K562 (cell line): Measurements from ENCODE around the gene CRKL. TPM values are rescaled to one million over a fixed set of nuclear protein-coding genes. Genes with fewer than 3 reads are reported as not detected.

Experiments used
- HDAC2 ChIP-seq: fragments of 450-650 bp; IDR thresholded peaks from 2 replicates; pipeline ENCODE4 v1.6.1; 2016; ENCODE audit warnings: mild to moderate bottlenecking
- HEY1 ChIP-seq: fragments of 250-450 bp; sonication (Bioruptor Pico); IDR thresholded peaks from 2 replicates; pipeline ENCODE4 v1.5.0; 2020; ENCODE audit warnings: mild to moderate bottlenecking, moderate library complexity, borderline replicate concordance
- HNRNPH1 ChIP-seq: fragments of 200-400 bp; formaldehyde crosslinking; optimal IDR thresholded peaks from 2 replicates; pipeline ENCODE3; 2017; ENCODE audit warnings: low read depth, mild to moderate bottlenecking, low read length, moderate library complexity
- HNRNPK ChIP-seq: fragments of 200-400 bp; formaldehyde crosslinking; IDR thresholded peaks from one replicate; pipeline ENCODE4 v1.6.1; 2018; ENCODE audit warnings: mild to moderate bottlenecking, low read depth, low read length; ENCODE audit not compliant: poor library complexity, severe bottlenecking
- MEIS2 ChIP-seq: fragments of 450-650 bp; IDR thresholded peaks from 2 replicates; pipeline ENCODE4 v1.6.1; 2014; ENCODE audit warnings: mild to moderate bottlenecking; ENCODE audit not compliant: partially characterized antibody
- NFIX ChIP-seq: fragments of 250-450 bp; sonication (Bioruptor Pico); IDR thresholded peaks from 2 replicates; pipeline ENCODE4 v1.4.0; 2020; ENCODE audit warnings: low read depth, mild to moderate bottlenecking, moderate library complexity
- PRDM10 ChIP-seq: fragments of 450-650 bp; IDR thresholded peaks from 2 replicates; pipeline ENCODE4 v1.6.1; 2018; ENCODE audit not compliant: partially characterized antibody
- PTRF ChIP-seq: fragments of 450-650 bp; IDR thresholded peaks from 2 replicates; pipeline ENCODE4 v1.6.1; 2016; ENCODE audit warnings: mild to moderate bottlenecking, missing genetic modification characterization, missing compliant biosample characterization
- RHOXF2B ChIP-seq: fragments of 250-450 bp; sonication (Bioruptor Pico); conservative IDR thresholded peaks from 2 replicates; pipeline ENCODE4 v1.5.1; 2021
- SAFB ChIP-seq: fragments of 200-400 bp; formaldehyde crosslinking; IDR thresholded peaks from 2 replicates; pipeline ENCODE4 v1.6.1; 2017; ENCODE audit warnings: low read depth, low read length, borderline replicate concordance
- TSHZ1 ChIP-seq: fragments of 250-450 bp; sonication (Bioruptor Pico); IDR thresholded peaks from 2 replicates; pipeline ENCODE4 v1.4.0; 2020; ENCODE audit warnings: mild to moderate bottlenecking, moderate library complexity
- ZFP30 ChIP-seq: fragments of 250-450 bp; sonication (Bioruptor Pico); IDR thresholded peaks from 2 replicates; pipeline ENCODE4 v1.8.0; 2022; ENCODE audit warnings: moderate library complexity, mild to moderate bottlenecking, inconsistent platforms, borderline replicate concordance
- ZNF277 ChIP-seq: fragments of 250-450 bp; sonication (Bioruptor Pico); IDR thresholded peaks from 2 replicates; pipeline ENCODE4 v1.8.0; 2022; ENCODE audit warnings: inconsistent platforms, mild to moderate bottlenecking, moderate library complexity, borderline replicate concordance
- ZNF280B ChIP-seq: fragments of 250-450 bp; sonication (Bioruptor Pico); IDR thresholded peaks from 2 replicates; pipeline ENCODE4 v1.5.1; 2021; ENCODE audit warnings: mild to moderate bottlenecking
- ZNF408 ChIP-seq: fragments of 250-450 bp; sonication (Bioruptor Pico); IDR thresholded peaks from 2 replicates; pipeline ENCODE4 v1.4.0; 2020; ENCODE audit warnings: low read depth, mild to moderate bottlenecking, moderate library complexity
- ZNF707 ChIP-seq: fragments of 250-450 bp; sonication (Bioruptor Pico); conservative IDR thresholded peaks from 2 replicates; pipeline ENCODE4 v1.8.0; 2022; ENCODE audit warnings: inconsistent platforms, mild to moderate bottlenecking, moderate library complexity
- polyA plus RNA-seq, 8 experiments: library from polyadenylated mRNA; depleted of rRNA in 4 of 8; stranded (reverse) in 5 of 8; unstranded in 3 of 8; fragments of >200 nt; fragmentation: Nextera tagmentation in 2 of 8; fragmentation: Illumina TruSeq in 1 of 8; extraction: Ambion mirVana in 2 of 8; extraction: Trizol in 1 of 8; gene quantifications; 2 replicates each; pipeline versions ENCODE4 v1.2.1 to v1.2.3, GENCODE V29; 2011 to 2014; ENCODE audit warnings: inconsistent platforms in 1 of 8, missing spikeins in 1 of 8
- total RNA-seq, 7 experiments: library from RNA; depleted of rRNA in 6 of 7; stranded (reverse); fragments of >200 nt in 6 of 7; fragmentation: Illumina TruSeq in 2 of 7; extraction: Trizol in 2 of 7; gene quantifications; 2 replicates each; pipeline versions ENCODE4 v1.2.1 to v1.2.3, GENCODE V29; 2011 to 2021; ENCODE audit warnings: low replicate concordance in 1 of 7

The CRKL gene
- total and polyA plus RNA-seq, 9 of the 15 experiments (the other 6 are each of a cell fraction or from before 2014, with no cell fraction given): 100 to 263 (median 124) TPM

GRCh38 chr22:20885557-20886323 lies 31.5 kb upstream of the CRKL start (continued):
- TF ChIP-seq ZFP30 (CRISPR knock-in tag) (no peak), HNRNPH1 (no peak), SAFB (no peak), PTRF (tag) (no peak), ZNF408 (no peak), HNRNPK (no peak), ZNF280B (CRISPR knock-in tag) (no peak), NFIX (CRISPR knock-in tag) (no peak), TSHZ1 (no peak), HEY1 (CRISPR knock-in tag) (no peak; the same call in 1 of the 2 replicates), ZNF707 (CRISPR knock-in tag) (no peak; the same call in 1 of the 2 replicates), HDAC2 (peak; percentile 99), PRDM10 (no peak), ZNF277 (CRISPR knock-in tag) (no peak), RHOXF2B (CRISPR knock-in tag) (peak; percentile 95), MEIS2 (no peak)
